Measurements from ENCODE around the gene GAGE13.
"Not testable (repeated sequence)": the region's sequence is repeated elsewhere in the genome, so short reads cannot be mapped to it uniquely, and the experiment has no call there.

The GAGE13 gene

GRCh38 chrX:49331841-49332240 lies 459 bp downstream of the GAGE13 start:
- DNase-seq, result not testable (repeated sequence)

DNA sequence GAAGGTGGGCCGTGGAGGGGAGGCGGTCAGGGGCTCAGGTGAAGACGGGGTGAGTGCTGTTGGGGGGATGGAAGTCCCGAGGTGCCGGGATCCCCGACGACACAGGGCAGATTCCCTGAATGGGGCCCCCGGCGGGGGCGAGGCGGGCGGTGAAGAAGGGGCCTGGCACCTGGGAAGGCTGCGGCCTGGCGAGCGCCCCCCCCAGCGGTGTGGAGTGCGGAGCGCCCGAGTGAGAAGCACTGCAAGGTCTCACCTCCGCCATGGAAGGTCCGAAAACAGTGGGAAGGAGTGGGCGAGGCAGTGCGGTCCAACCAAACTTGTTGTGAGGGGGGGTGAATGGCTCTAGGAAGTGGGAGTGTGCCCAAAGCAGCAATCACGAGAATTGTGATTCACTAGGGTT lies 10.1 kb downstream of the GAGE13 start:
- DNase-seq, result not testable (repeated sequence)

DNA sequence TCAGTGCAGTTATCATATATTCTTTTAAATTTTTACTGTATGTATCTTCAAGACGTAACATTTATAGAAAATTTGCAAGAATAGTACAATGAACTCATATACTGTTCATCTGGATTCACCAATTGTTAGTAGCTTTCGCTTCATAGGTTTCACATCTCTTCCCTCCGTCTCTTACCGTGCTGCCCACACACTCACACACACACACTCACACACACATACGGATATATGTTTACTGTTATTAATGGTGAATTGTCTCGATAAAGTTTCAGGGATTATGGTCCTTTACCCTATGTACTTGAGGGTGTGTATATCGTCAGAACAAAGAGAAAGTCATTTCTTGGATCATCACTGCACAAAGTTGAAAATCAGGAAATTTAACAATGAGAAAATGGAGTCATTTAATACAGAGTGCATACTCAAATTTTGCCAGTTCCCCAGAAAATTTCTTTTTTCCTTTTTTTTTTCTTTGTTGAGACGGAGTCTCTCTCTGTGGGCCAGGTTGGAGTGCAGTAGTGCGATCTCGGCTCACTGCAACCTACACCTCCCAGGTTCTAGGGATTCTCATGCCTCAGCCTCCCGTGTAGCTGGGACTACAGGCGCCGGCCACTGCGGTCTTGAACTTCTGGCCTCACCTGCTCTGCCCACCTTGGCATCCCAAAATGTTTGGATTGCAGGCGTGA lies 13.3 kb downstream of the GAGE13 start:
- DNase-seq, result not testable (repeated sequence)

DNA sequence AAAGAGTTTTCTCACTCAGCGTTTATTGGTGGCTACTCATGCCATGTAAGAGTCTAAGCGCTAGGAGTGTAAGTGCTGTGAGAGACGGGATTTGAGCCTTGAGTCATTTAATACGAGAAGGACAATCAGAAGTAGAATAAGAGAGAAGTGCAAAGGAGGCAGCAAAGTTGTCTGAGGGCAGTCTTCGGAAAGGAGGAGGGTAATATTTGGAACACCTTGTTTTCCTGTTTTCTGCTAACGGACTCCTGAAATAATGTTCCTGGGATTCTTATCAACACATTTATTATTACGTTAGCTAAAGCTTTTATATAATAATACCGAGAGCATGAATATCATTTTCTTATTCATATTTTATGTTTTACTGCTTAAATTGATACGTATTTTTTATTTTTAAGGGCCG lies 14.0 kb downstream of the GAGE13 start:
- DNase-seq, result not testable (repeated sequence)

- peak; percentile 65 for DNase-seq
Observed at GRCh38 chrX:49346150-49346549, 14.8 kb downstream of the GAGE13 start.

All from activated effector memory CD4-positive, alpha-beta T cell treated with anti-CD3 and anti-CD28 coated beads, Interleukin-2, amount 50 U/mL, for 16 hours (primary cell).